Measurements from ENCODE around the gene PLA2G10. TPM values are rescaled to one million over a fixed set of nuclear protein-coding genes. Genes with fewer than 3 reads are reported as not detected.
"Not testable (repeated sequence)": the region's sequence is repeated elsewhere in the genome, so short reads cannot be mapped to it uniquely, and the experiment has no call there.

The PLA2G10 gene
- total RNA-seq, 4 donors from 2014 or later: not detected

DNA sequence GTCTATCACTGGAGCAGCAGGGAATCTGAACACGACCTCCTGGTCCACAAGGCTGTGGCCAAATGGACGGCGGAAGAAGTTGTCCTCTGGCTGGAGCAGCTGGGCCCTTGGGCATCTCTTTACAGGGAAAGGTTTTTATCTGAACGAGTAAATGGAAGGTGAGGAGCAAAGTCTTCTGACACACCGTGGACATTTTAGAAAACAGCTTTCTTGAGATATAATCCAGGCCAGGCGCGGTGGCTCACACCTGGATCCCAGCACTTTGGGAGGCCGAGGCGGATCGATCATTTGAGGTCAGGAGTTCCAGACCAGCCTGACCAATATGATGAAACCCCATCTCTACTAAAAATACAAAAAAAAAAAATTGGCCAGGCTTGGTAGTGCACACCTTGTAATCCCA lies 44.3 kb downstream of the PLA2G10 start:
- H3K27ac ChIP-seq: no peak overlapping the region
- no peaks in the 10 kb centered on the region for H3K4me1 ChIP-seq
- intact Hi-C loops (cut with DNase I; ENCODE audit: low total_unique reads): no loop called here
- H3K9me3 ChIP-seq: no peaks in the 10 kb centered on the region
- peaks cover 9 to 93% of the 10 kb centered on the region in 2 donors for H3K36me3 ChIP-seq
- DNase-seq (no peak), ATAC-seq (no peak)
- no peak for TF ChIP-seq POLR2A (IDR thresholded peaks at IDR 0.05)
- TF ChIP-seq, protein P1, sequence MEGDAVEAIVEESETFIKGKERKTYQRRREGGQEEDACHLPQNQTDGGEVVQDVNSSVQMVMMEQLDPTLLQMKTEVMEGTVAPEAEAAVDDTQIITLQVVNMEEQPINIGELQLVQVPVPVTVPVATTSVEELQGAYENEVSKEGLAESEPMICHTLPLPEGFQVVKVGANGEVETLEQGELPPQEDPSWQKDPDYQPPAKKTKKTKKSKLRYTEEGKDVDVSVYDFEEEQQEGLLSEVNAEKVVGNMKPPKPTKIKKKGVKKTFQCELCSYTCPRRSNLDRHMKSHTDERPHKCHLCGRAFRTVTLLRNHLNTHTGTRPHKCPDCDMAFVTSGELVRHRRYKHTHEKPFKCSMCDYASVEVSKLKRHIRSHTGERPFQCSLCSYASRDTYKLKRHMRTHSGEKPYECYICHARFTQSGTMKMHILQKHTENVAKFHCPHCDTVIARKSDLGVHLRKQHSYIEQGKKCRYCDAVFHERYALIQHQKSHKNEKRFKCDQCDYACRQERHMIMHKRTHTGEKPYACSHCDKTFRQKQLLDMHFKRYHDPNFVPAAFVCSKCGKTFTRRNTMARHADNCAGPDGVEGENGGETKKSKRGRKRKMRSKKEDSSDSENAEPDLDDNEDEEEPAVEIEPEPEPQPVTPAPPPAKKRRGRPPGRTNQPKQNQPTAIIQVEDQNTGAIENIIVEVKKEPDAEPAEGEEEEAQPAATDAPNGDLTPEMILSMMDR (IDR thresholded peaks at IDR 0.05 in 4 of 5, conservative IDR thresholded peaks at IDR 0.05 in 1 of 5): no peak
- no peaks in the 10 kb centered on the region for H3K27me3 ChIP-seq
- in situ Hi-C loops (cut with MboI; ENCODE audit: low sequenced_read_pairs in 4 of 4): no loop called here
- no peak overlapping the region for H3K4me3 ChIP-seq

DNA sequence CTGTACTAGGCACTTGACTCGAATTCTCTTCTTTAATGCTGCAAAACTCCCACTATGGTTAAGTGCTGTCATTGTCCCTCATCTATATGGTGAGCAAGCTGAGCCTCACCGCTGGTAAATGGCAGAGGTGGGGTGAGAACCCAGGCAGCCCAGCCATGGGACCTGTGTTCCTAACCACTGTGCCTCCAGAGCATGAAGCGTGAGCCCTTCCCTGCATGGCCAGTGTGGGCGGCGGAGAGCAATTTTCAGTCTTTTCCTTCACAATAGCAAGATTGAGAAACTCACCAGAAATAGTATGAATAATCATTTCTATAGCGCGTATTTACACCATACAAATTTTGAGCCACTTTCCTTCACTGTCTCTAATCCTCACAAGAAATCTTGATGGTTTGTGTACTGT lies 52.2 kb downstream of the PLA2G10 start:
- intact Hi-C loops (cut with DNase I; ENCODE audit: low total_unique reads) (no loop called here), in situ Hi-C loops (cut with MboI; ENCODE audit: low sequenced_read_pairs in 4 of 4) (no loop called here)
- Histone ChIP-seq H3K27me3 (no peaks in the 10 kb centered on the region), H3K9me3 (no peaks in the 10 kb centered on the region), H3K4me1 (peaks cover 8 to 16% of the 10 kb centered on the region in 2 donors), H3K4me3 (no peak overlapping the region), H3K36me3 (peaks cover 4 to 34% of the 10 kb centered on the region in 2 donors), H3K27ac (no peak overlapping the region)
- ATAC-seq (no peak), DNase-seq (no peak)
- TF ChIP-seq, protein P1 (IDR thresholded peaks at IDR 0.05 in 4 of 5, conservative IDR thresholded peaks at IDR 0.05 in 1 of 5): no peak
- no peak for TF ChIP-seq POLR2A (IDR thresholded peaks at IDR 0.05)

DNA sequence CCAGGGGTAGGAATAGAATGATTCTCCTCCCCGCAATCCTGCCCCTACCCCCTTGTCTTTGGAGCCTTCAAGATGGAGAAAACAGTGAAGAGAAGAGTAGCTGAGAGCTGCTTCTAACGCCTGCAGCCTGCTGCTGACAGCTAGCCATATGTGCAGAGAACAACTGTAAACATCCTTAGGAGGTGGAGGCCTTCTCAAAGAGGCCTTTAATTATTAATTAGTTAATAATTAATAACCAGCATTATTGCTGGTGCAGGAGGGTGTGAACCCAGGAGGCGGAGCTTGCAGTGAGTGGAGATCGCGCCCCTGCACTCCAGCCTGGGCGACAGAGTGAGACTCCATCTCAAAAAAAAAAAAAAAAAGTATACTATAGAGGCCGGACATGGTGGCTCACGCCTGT lies 52.9 kb downstream of the PLA2G10 start:
- in situ Hi-C loops (cut with MboI; ENCODE audit: low sequenced_read_pairs in 4 of 4) (no loop called here), intact Hi-C loops (cut with DNase I; ENCODE audit: low total_unique reads) (no loop called here)
- TF ChIP-seq, protein P1 (IDR thresholded peaks at IDR 0.05 in 4 of 5, conservative IDR thresholded peaks at IDR 0.05 in 1 of 5): no peak
- TF ChIP-seq POLR2A (IDR thresholded peaks at IDR 0.05): no peak
- no peak overlapping the region for H3K27ac ChIP-seq
- H3K9me3 ChIP-seq: no peaks in the 10 kb centered on the region
- H3K4me1 ChIP-seq: peaks cover 13 to 21% of the 10 kb centered on the region in 2 donors
- ATAC-seq (no peak), DNase-seq (no peak)
- no peak overlapping the region for H3K4me3 ChIP-seq
- H3K36me3 ChIP-seq: peaks cover 4 to 27% of the 10 kb centered on the region in 2 donors
- H3K27me3 ChIP-seq: no peaks in the 10 kb centered on the region

GRCh38 chr16:14640538-14640937 lies 53.6 kb downstream of the PLA2G10 start:
- intact Hi-C loops (cut with DNase I; ENCODE audit: low total_unique reads): no loop called here
- peaks cover 4 to 21% of the 10 kb centered on the region in 2 donors for H3K36me3 ChIP-seq
- H3K27me3 ChIP-seq: no peaks in the 10 kb centered on the region
- H3K4me1 ChIP-seq: peaks cover 18 to 28% of the 10 kb centered on the region in 2 donors
- in situ Hi-C loops (cut with MboI; ENCODE audit: low sequenced_read_pairs in 4 of 4): no loop called here
- no peak overlapping the region for H3K4me3 ChIP-seq
- DNase-seq: no peak
- ATAC-seq: no peak
- H3K9me3 ChIP-seq: no peaks in the 10 kb centered on the region
- no peak for TF ChIP-seq POLR2A (IDR thresholded peaks at IDR 0.05)
- TF ChIP-seq, protein P1 (IDR thresholded peaks at IDR 0.05 in 4 of 5, conservative IDR thresholded peaks at IDR 0.05 in 1 of 5): no peak
- H3K27ac ChIP-seq: no peak overlapping the region

- DNase-seq; H3K4me3 ChIP-seq; intact Hi-C loops (cut with DNase I; ENCODE audit: low total_unique reads); ATAC-seq; in situ Hi-C loops (cut with MboI; ENCODE audit: low sequenced_read_pairs in 4 of 4); H3K27me3 ChIP-seq; H3K9me3 ChIP-seq; H3K36me3 ChIP-seq: not testable (repeated sequence)
- peak overlapping the region in 2 of 4 donors; percentile 27 to 57 for H3K27ac ChIP-seq
- peaks cover 31 to 34% of the 10 kb centered on the region in 2 donors for H3K4me1 ChIP-seq
These were observed 57.2 kb downstream of the PLA2G10 start for GRCh38 chr16:14636951-14637240.

Data from gastrocnemius medialis (tissue), 4 donors.